ENCODE measurements around the gene MSI2. TPM values are rescaled to one million over a fixed set of nuclear protein-coding genes. Genes with fewer than 3 reads are reported as not detected.

MSI2 gene
- total RNA-seq, 4 donors from 2014 or later = 15.9 to 22.9 (median 17.0) TPM

DNA sequence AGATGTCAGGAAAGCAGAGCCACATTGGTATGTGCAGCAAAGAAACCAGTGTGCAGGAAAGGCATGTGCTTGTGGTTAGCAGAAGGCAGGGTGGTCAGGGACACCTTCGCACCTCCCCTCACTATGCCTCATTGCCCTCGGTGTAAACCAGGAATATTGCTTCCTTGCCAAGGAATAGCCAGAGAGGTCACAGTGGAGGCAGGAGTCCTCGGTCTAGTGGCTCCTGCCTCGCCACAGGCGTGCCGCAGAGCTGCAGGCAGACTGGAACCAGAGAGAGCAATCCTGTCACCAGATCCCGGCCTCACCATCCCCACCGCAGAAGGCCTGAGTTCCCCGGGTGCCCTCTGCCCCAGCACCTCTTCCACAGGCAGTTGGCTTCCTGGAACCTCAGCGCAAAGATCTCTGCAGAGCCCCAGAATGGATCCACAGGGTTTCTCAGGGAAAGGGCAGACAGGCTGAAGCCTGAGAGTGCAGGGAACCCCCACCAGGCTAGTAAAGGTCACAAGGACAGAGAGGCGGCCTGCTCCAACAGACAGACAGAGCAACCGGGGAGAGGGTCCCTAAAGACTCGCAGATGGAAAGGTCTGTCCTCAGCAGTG is 467.2 kb downstream of the MSI2 start:
- Histone ChIP-seq H3K27ac (no peak overlapping the region), H3K27me3 (peaks cover 0 to 39% (median 0%) of the 10 kb centered on the region in 4 donors), H3K4me1 (no peaks in the 10 kb centered on the region), H3K9me3 (no peaks in the 10 kb centered on the region), H3K4me3 (no peak overlapping the region), H3K36me3 (no peaks in the 10 kb centered on the region)
- intact Hi-C loops (cut with DNase I) = no loop called here
- DNase-seq = no peak
- 78 to 82% methylated on average over 3 of the region's 13 CpGs for WGBS, 2 donors
- TF ChIP-seq POLR2A (IDR thresholded peaks at IDR 0.05) = no peak
- TF ChIP-seq, protein P1, sequence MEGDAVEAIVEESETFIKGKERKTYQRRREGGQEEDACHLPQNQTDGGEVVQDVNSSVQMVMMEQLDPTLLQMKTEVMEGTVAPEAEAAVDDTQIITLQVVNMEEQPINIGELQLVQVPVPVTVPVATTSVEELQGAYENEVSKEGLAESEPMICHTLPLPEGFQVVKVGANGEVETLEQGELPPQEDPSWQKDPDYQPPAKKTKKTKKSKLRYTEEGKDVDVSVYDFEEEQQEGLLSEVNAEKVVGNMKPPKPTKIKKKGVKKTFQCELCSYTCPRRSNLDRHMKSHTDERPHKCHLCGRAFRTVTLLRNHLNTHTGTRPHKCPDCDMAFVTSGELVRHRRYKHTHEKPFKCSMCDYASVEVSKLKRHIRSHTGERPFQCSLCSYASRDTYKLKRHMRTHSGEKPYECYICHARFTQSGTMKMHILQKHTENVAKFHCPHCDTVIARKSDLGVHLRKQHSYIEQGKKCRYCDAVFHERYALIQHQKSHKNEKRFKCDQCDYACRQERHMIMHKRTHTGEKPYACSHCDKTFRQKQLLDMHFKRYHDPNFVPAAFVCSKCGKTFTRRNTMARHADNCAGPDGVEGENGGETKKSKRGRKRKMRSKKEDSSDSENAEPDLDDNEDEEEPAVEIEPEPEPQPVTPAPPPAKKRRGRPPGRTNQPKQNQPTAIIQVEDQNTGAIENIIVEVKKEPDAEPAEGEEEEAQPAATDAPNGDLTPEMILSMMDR (IDR thresholded peaks at IDR 0.05) = no peak

DNA sequence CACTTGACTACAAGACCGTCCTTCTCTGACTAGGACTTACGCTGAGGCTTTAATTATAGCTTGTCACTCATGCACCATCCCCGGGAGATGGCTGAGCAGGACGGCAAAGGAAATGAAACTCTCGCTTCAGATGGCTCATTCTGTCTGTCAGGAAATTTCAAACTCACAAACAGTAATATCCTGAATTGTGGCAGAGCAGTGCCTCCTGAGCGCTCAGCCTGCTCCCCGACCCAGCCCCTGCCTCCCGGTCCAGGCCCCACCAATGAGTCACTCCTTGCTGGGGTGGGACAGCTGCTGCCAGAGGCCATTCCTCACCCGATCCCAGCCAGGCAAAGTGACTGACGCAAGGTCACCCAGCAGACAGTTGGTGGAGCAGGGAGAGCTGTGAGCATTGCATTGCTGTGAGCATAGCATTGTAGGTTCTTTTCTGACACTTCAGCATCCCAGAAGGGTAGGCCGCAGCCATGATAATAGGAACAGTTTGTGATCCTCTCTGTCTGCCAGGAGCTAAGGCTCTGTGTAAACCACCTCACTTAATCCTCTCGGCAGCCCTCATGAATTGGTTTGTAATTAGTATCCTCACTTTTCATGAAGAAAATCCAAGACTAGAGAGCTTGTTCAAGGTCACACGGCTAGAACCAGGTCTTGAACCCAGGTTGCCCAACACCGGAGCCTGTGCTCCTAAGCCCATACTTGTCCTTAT is 467.9 kb downstream of the MSI2 start:
- Histone ChIP-seq H3K27ac (no peak overlapping the region), H3K36me3 (no peaks in the 10 kb centered on the region), H3K4me3 (no peak overlapping the region), H3K27me3 (peaks cover 0 to 33% (median 0%) of the 10 kb centered on the region in 4 donors), H3K4me1 (no peaks in the 10 kb centered on the region), H3K9me3 (no peaks in the 10 kb centered on the region)
- no peak for DNase-seq
- intact Hi-C loops (cut with DNase I) = no loop called here
- no peak for TF ChIP-seq POLR2A (IDR thresholded peaks at IDR 0.05)
- TF ChIP-seq, protein P1 (IDR thresholded peaks at IDR 0.05) = no peak
- WGBS, 2 donors = 70 to 78% methylated on average over 4 to 7 of the region's 14 CpGs

DNA sequence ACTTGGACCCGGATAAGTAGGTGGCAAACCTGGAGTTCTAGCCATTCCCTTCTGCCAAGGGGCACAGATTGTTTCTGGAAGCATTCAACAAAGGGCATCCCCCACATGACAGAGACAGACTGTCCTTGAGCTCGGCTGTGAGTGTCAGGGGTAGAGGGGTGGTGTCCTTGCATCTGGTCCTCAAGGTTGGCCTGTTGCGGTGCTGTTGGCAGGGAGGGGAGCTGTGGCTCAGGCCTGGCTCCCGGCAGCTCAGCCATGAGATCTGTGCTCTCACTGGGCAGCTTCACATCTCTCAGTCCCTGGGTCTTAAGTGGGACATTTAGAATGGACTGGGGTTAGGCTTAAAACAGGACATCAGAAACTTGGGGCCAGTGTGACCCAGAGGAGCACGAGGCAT is 468.4 kb downstream of the MSI2 start:
- H3K9me3 ChIP-seq = no peaks in the 10 kb centered on the region
- TF ChIP-seq, protein P1 (IDR thresholded peaks at IDR 0.05) = no peak
- TF ChIP-seq POLR2A (IDR thresholded peaks at IDR 0.05) = no peak
- WGBS, 2 donors = 92 to 100% methylated on average over 1 to 2 of the region's 5 CpGs
- H3K4me3 ChIP-seq = no peak overlapping the region
- intact Hi-C loops (cut with DNase I) = no loop called here
- no peaks in the 10 kb centered on the region for H3K4me1 ChIP-seq
- DNase-seq = no peak
- H3K27me3 ChIP-seq = peaks cover 0 to 32% (median 0%) of the 10 kb centered on the region in 4 donors
- H3K27ac ChIP-seq = no peak overlapping the region
- H3K36me3 ChIP-seq = no peaks in the 10 kb centered on the region

DNA sequence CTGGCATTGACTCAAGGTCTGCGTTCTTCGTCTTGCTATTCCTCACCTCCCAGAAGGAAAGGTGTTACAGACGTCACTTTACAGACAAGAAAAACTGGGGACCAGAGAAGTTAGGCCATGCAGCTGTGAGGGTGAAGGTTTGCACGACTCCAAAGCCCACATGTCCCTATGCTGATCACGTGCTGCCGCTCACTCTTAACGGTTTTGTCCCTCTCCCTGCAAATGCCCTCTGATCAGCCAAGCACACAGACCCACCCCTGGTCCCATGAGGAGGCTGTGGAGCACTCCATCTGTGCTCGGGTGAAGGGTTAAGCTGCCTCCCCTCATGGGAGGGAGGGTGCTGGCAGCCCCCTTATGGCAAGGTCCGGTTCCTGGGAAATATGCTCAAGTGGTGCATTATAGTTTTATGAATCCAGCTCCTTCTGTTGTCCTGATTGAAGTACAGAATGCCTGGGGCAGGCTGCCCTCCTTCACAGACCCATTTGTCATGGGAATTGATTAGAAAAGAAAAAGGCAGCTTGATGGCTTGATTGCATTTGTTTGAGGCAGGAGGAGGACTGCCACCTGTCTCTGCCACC is 470.0 kb downstream of the MSI2 start:
- H3K4me1 ChIP-seq = no peaks in the 10 kb centered on the region
- peaks cover 0 to 31% (median 0%) of the 10 kb centered on the region in 4 donors for H3K27me3 ChIP-seq
- no peak for DNase-seq
- no peaks in the 10 kb centered on the region for H3K9me3 ChIP-seq
- TF ChIP-seq, protein P1 (IDR thresholded peaks at IDR 0.05) = no peak
- no peak for TF ChIP-seq POLR2A (IDR thresholded peaks at IDR 0.05)
- intact Hi-C loops (cut with DNase I) = no loop called here
- H3K4me3 ChIP-seq = no peak overlapping the region
- H3K36me3 ChIP-seq = no peaks in the 10 kb centered on the region
- no peak overlapping the region for H3K27ac ChIP-seq
- WGBS, 2 donors = 78 to 89% methylated on average over 9 of the region's 9 CpGs

DNA sequence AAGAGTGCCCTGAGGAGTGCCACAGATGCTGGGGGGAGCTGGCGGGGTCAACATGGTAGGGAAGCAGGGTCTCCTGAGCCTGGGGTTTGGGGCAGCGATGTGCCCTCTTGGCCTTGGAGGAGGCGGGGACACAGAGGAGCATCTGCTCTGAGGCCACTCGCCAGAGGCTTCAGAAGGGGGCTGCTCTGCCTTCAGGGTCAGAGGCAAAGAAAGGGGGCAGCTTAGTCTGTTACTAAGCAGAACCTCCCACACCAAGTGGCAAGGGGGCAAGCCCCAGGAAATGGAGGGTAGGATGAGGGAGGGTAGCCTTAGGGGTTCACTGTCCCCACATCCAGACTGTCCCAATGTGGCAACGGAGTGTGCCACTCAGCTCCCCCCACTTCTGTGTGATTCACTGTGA is 470.5 kb downstream of the MSI2 start:
- DNase-seq = no peak
- intact Hi-C loops (cut with DNase I) = no loop called here
- Histone ChIP-seq H3K36me3 (no peaks in the 10 kb centered on the region), H3K4me1 (no peaks in the 10 kb centered on the region), H3K27ac (no peak overlapping the region), H3K27me3 (peaks cover 0 to 31% (median 0%) of the 10 kb centered on the region in 4 donors), H3K9me3 (no peaks in the 10 kb centered on the region), H3K4me3 (no peak overlapping the region)
- TF ChIP-seq, protein P1 (IDR thresholded peaks at IDR 0.05) = no peak
- no peak for TF ChIP-seq POLR2A (IDR thresholded peaks at IDR 0.05)
- 90% methylated on average over 5 of the region's 5 CpGs; no CpG with 5 or more reads in 1 of the 2 donors for WGBS, 2 donors
